Measurements from ENCODE around the gene MYO3B. TPM values are rescaled to one million over a fixed set of nuclear protein-coding genes. Genes with fewer than 3 reads are reported as not detected.

Gene MYO3B
- total RNA-seq, 1 experiment from 2014 or later, result 0.52 TPM

DNA sequence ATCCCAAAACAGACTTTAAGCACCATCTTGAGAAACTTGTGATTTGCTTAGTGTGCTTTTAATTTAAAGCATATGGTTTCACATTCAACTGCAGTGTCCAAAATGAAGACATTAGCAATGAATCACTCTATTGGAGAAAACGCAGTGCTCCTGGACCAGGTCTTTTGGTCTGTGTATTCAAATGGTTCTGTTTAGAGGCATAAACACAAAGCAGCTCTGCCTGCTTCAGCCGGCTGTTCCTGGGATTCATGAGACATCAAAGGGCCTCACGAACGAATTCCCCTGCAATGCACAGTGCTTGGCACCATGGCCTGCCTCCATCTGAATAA lies 420.1 kb downstream of the MYO3B start:
- no peak overlapping the region for H3K4me3 ChIP-seq (ENCODE audit: low read depth, low read length, poor library complexity, severe bottlenecking)
- no TSS peak for BruUV-seq (replicated peaks)
- TF ChIP-seq, protein P1, sequence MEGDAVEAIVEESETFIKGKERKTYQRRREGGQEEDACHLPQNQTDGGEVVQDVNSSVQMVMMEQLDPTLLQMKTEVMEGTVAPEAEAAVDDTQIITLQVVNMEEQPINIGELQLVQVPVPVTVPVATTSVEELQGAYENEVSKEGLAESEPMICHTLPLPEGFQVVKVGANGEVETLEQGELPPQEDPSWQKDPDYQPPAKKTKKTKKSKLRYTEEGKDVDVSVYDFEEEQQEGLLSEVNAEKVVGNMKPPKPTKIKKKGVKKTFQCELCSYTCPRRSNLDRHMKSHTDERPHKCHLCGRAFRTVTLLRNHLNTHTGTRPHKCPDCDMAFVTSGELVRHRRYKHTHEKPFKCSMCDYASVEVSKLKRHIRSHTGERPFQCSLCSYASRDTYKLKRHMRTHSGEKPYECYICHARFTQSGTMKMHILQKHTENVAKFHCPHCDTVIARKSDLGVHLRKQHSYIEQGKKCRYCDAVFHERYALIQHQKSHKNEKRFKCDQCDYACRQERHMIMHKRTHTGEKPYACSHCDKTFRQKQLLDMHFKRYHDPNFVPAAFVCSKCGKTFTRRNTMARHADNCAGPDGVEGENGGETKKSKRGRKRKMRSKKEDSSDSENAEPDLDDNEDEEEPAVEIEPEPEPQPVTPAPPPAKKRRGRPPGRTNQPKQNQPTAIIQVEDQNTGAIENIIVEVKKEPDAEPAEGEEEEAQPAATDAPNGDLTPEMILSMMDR (conservative IDR thresholded peaks at IDR 0.05; ENCODE audit: low read depth, low read length), result no peak
- no peak for TF ChIP-seq EZH2 (IDR thresholded peaks at IDR 0.05; ENCODE audit: borderline replicate concordance, low read depth, low read length, poor library complexity, severe bottlenecking)
- intact Hi-C loops (cut with micrococcal nuclease; ENCODE audit: unreplicated experiment), result no loop called here
- DNase-seq (ENCODE audit: low spot score), result no peak
- H3K4me1 ChIP-seq (ENCODE audit: insufficient read depth, low read length, poor library complexity, severe bottlenecking), result no peaks in the 10 kb centered on the region
- no peaks in the 10 kb centered on the region for H3K9me3 ChIP-seq (ENCODE audit: low read depth, low read length, poor library complexity, severe bottlenecking)
- ChIA-PET CTCF (no interaction called here), POLR2A (ENCODE audit: low non-redundant PET) (no interaction called here)
- no peaks in the 10 kb centered on the region for H3K36me3 ChIP-seq (ENCODE audit: insufficient read depth, low read length, poor library complexity, severe bottlenecking)
- H3K27ac ChIP-seq (ENCODE audit: low read depth, low read length, poor library complexity, severe bottlenecking), result no peak overlapping the region
- no peaks in the 10 kb centered on the region for H3K27me3 ChIP-seq (replicated peaks; ENCODE audit: insufficient read depth, low read depth, low read length, poor library complexity)

- TF ChIP-seq EZH2 (IDR thresholded peaks at IDR 0.05; ENCODE audit: borderline replicate concordance, low read depth, low read length, poor library complexity, severe bottlenecking), result no peak
- TF ChIP-seq, protein P1 (conservative IDR thresholded peaks at IDR 0.05; ENCODE audit: low read depth, low read length), result no peak
- no peaks in the 10 kb centered on the region for H3K9me3 ChIP-seq (ENCODE audit: low read depth, low read length, poor library complexity, severe bottlenecking)
- intact Hi-C loops (cut with micrococcal nuclease; ENCODE audit: unreplicated experiment), result no loop called here
- ChIA-PET POLR2A (ENCODE audit: low non-redundant PET) (no interaction called here), CTCF (no interaction called here)
- no peak overlapping the region for H3K27ac ChIP-seq (ENCODE audit: low read depth, low read length, poor library complexity, severe bottlenecking)
- no peaks in the 10 kb centered on the region for H3K4me1 ChIP-seq (ENCODE audit: insufficient read depth, low read length, poor library complexity, severe bottlenecking)
- H3K4me3 ChIP-seq (ENCODE audit: low read depth, low read length, poor library complexity, severe bottlenecking), result no peak overlapping the region
- peaks cover 8% of the 10 kb centered on the region for H3K27me3 ChIP-seq (replicated peaks; ENCODE audit: insufficient read depth, low read depth, low read length, poor library complexity)
- no peak for DNase-seq (ENCODE audit: low spot score)
- BruUV-seq (replicated peaks), result no TSS peak
- H3K36me3 ChIP-seq (ENCODE audit: insufficient read depth, low read length, poor library complexity, severe bottlenecking), result no peaks in the 10 kb centered on the region
Measured at GRCh38 chr2:170601489-170601888, 423.5 kb downstream of the MYO3B start.

GRCh38 chr2:170605862-170606261 lies 427.9 kb downstream of the MYO3B start:
- BruUV-seq (replicated peaks), result no TSS peak
- Histone ChIP-seq H3K27me3 (replicated peaks; ENCODE audit: insufficient read depth, low read depth, low read length, poor library complexity) (peaks cover 8% of the 10 kb centered on the region), H3K4me3 (ENCODE audit: low read depth, low read length, poor library complexity, severe bottlenecking) (no peak overlapping the region), H3K9me3 (ENCODE audit: low read depth, low read length, poor library complexity, severe bottlenecking) (no peaks in the 10 kb centered on the region), H3K27ac (ENCODE audit: low read depth, low read length, poor library complexity, severe bottlenecking) (no peak overlapping the region), H3K4me1 (ENCODE audit: insufficient read depth, low read length, poor library complexity, severe bottlenecking) (no peaks in the 10 kb centered on the region), H3K36me3 (ENCODE audit: insufficient read depth, low read length, poor library complexity, severe bottlenecking) (no peaks in the 10 kb centered on the region)
- no peak for DNase-seq (ENCODE audit: low spot score)
- CTCF ChIA-PET, result no interaction called here
- POLR2A ChIA-PET (ENCODE audit: low non-redundant PET), result no interaction called here
- no peak for TF ChIP-seq EZH2 (IDR thresholded peaks at IDR 0.05; ENCODE audit: borderline replicate concordance, low read depth, low read length, poor library complexity, severe bottlenecking)
- TF ChIP-seq, protein P1 (conservative IDR thresholded peaks at IDR 0.05; ENCODE audit: low read depth, low read length), result no peak
- intact Hi-C loops (cut with micrococcal nuclease; ENCODE audit: unreplicated experiment), result no loop called here
